B cell (primary cell): ENCODE measurements around the gene KIRREL1. TPM values are rescaled to one million over a fixed set of nuclear protein-coding genes. Genes with fewer than 3 reads are reported as not detected.

Source experiments
- ATAC-seq: fragments of 200-7000 bp; cut with Tn5 transposase; one replicate; pipeline ENCODE4 v1.10.0; 2021; ENCODE audit warnings: low read depth, mild to moderate bottlenecking, moderate number of reproducible peaks, moderate library complexity
- CTCF ChIA-PET: fragments of 350-600 bp; sonication (Branson Sonifier 250); formaldehyde crosslinking; loops from one replicate; lab custom pipeline; 2021; ENCODE audit warnings: antibody characterized with exemption, inconsistent platforms; lab: Charles Lee
- POLR2A ChIA-PET: fragments of 350-600 bp; sonication (Branson Sonifier 250); formaldehyde crosslinking; loops from one replicate; lab custom pipeline; 2021; ENCODE audit warnings: antibody characterized with exemption; lab: Charles Lee
- DNase-seq: peaks from one replicate; pipeline ENCODE4 v3.0.0; 2013
- H2AFZ ChIP-seq: 2 replicates; pipeline ENCODE4 v1.6.1; 2012; ENCODE audit warnings: mild to moderate bottlenecking, low read depth, low read length; ENCODE audit not compliant: insufficient read depth, poor library complexity, severe bottlenecking
- H3K27ac ChIP-seq, 2 donors: 1 replicate in 1 of 2; 2 replicates in 1 of 2; pipeline ENCODE4 v1.5.1; 2012 to 2013; ENCODE audit warnings: low read length in 2 of 2, mild to moderate bottlenecking in 2 of 2, moderate library complexity in 1 of 2
- H3K27me3 ChIP-seq, 4 experiments: fragments of 200-600 bp in 1 of 4; sonication (generic) in 1 of 4; replicated peaks in 1 of 4; 1 replicate in 2 of 4; 2 replicates in 2 of 4; pipeline versions ENCODE4 v1.6.1 to v1.7.0; 2013 to 2016; ENCODE audit warnings: low read length in 3 of 4, mild to moderate bottlenecking in 2 of 4, mixed read lengths in 1 of 4, moderate library complexity in 1 of 4; ENCODE audit not compliant: insufficient read depth in 4 of 4, control insufficient read depth in 3 of 4; ENCODE audit errors: control extremely low read depth in 1 of 4
- H3K36me3 ChIP-seq, 2 experiments: replicated peaks in 1 of 2; 1 replicate in 1 of 2; 2 replicates in 1 of 2; pipeline versions ENCODE4 v1.6.1 to v1.7.1; 2013; ENCODE audit warnings: low read length in 1 of 2; ENCODE audit not compliant: insufficient read depth in 2 of 2, control insufficient read depth in 1 of 2; ENCODE audit errors: control extremely low read depth in 1 of 2, extremely low read depth in 1 of 2
- H3K4me1 ChIP-seq, 2 donors: fragments of 200-600 bp in 1 of 2; sonication (generic) in 1 of 2; 1 replicate in 1 of 2; 2 replicates in 1 of 2; pipeline versions ENCODE4 v1.5.1 to v1.6.1; 2013 to 2017; ENCODE audit warnings: low read length in 2 of 2; ENCODE audit not compliant: control insufficient read depth in 2 of 2, insufficient read depth in 2 of 2
- H3K4me2 ChIP-seq: replicated peaks from 2 replicates; pipeline ENCODE3; 2012; ENCODE audit warnings: mild to moderate bottlenecking, low read depth, low read length; ENCODE audit not compliant: poor library complexity, severe bottlenecking
- H3K4me3 ChIP-seq, 5 experiments: fragments of 200-600 bp in 1 of 5; sonication (generic) in 1 of 5; 1 replicate in 3 of 5; 2 replicates in 2 of 5; pipeline versions ENCODE4 v1.5.1 to v1.7.0; 2011 to 2016; ENCODE audit warnings: low read length in 4 of 5, mild to moderate bottlenecking in 4 of 5, low read depth in 2 of 5, control low read depth in 1 of 5, moderate library complexity in 1 of 5; ENCODE audit not compliant: insufficient read depth in 1 of 5; ENCODE audit errors: control extremely low read depth in 1 of 5, extremely low read depth in 1 of 5
- H3K79me2 ChIP-seq: fragments of 200-600 bp; sonication (generic); one replicate; pipeline ENCODE4 v1.6.0; 2016; ENCODE audit warnings: low read length; ENCODE audit not compliant: control insufficient read depth, insufficient read depth
- H3K9ac ChIP-seq: fragments of 200-600 bp; sonication (generic); 2 replicates; pipeline ENCODE4 v1.6.1; 2017; ENCODE audit warnings: mild to moderate bottlenecking, low read length, moderate library complexity
- H3K9me3 ChIP-seq, 3 donors: one replicate each; pipeline versions ENCODE4 v1.6.1 to v1.7.1; 2013; ENCODE audit warnings: low read length in 2 of 3; ENCODE audit not compliant: control insufficient read depth in 2 of 3, insufficient read depth in 1 of 3; ENCODE audit errors: control extremely low read depth in 1 of 3
- H4K20me1 ChIP-seq: 2 replicates; pipeline ENCODE4 v1.6.0; 2012; ENCODE audit warnings: mild to moderate bottlenecking, low read length; ENCODE audit not compliant: insufficient read depth, control insufficient read depth, poor library complexity, severe bottlenecking
- H3K27ac Mint-ChIP-seq: one replicate; pipeline ENCODE4 v1.8.0; 2021; ENCODE audit warnings: mixed read lengths
- H3K27me3 Mint-ChIP-seq: one replicate; pipeline ENCODE4 v1.8.0; 2021; ENCODE audit warnings: mixed read lengths
- H3K4me1 Mint-ChIP-seq: one replicate; pipeline ENCODE4 v1.8.0; 2021; ENCODE audit warnings: mixed read lengths
- H3K4me3 Mint-ChIP-seq: one replicate; pipeline ENCODE4 v1.8.0; 2021; ENCODE audit warnings: mixed read lengths
- H3K9me3 Mint-ChIP-seq: one replicate; pipeline ENCODE4 v1.8.0; 2022; ENCODE audit warnings: mixed read lengths; ENCODE audit not compliant: insufficient read depth
- EZH2 ChIP-seq: IDR thresholded peaks from 2 replicates; pipeline ENCODE4 v1.6.1; 2012; ENCODE audit warnings: borderline replicate concordance, low read depth, mild to moderate bottlenecking, moderate library complexity, low read length; ENCODE audit not compliant: insufficient read depth, poor library complexity, severe bottlenecking
- WGBS: methylation state at CpG from one replicate; pipeline ENCODE4 v1.1.5; 2013; ENCODE audit warnings: missing lambda C conversion rate; ENCODE audit not compliant: insufficient coverage; 5-methylcytosine and 5-hydroxymethylcytosine counted together
- intact Hi-C: fragments of 100-400 bp; cut with micrococcal nuclease; formaldehyde crosslinking; loops from one replicate; pipeline ENCODE4 v1.10.0; 2022
- polyA plus RNA-seq: library from polyadenylated mRNA; depleted of rRNA; stranded (reverse); fragments of >200 nt; gene quantifications from 2 replicates; pipeline ENCODE4 v1.2.3, GENCODE V29; 2012
- total RNA-seq, 2 donors: library from RNA; stranded (reverse); fragments of 120-200 nt in 1 of 2; gene quantifications; 1 replicate in 1 of 2; 2 replicates in 1 of 2; pipeline versions ENCODE4 v1.2.3 to v1.2.4, GENCODE V29; 2013 to 2022
- TF ChIP-seq, protein P1 (sequence below): fragments of 200-600 bp; IDR thresholded peaks from one replicate; pipeline ENCODE4 v1.8.0; 2022; ENCODE audit warnings: antibody characterized with exemption, mild to moderate bottlenecking

The KIRREL1 gene
- total and polyA plus RNA-seq, 2 donors (not counting 1 experiment from before 2014, with no cell fraction given): not detected

DNA sequence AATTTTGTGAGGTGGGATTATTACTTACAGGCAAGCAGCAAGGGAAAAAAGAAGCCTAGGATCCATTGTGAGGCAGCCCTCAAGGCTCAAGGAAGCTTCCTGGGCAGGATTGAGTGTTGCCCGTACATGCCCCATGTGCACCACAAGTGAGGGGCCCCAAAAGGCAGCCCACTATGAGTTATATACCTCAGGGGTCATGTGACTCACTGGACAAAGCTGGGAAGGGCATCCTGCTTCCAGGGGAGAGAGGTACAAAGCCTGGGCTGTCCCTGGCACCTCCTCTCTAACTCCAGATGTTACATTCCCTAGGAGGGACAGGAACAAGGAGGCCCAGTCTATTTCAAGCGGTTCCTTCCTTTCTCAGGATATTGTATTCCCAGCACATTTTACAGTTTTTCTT lies 153.3 kb downstream of the KIRREL1 start:
- Histone ChIP-seq H3K4me3 (no peak overlapping the region), H3K4me2 (no peak overlapping the region), H4K20me1 (no peaks in the 10 kb centered on the region), H2AFZ (no peak overlapping the region), H3K9me3 (peaks cover 2 to 12% (median 5%) of the 10 kb centered on the region in 3 donors), H3K79me2 (no peaks in the 10 kb centered on the region), H3K9ac (no peak overlapping the region), H3K4me1 (peaks cover 32 to 38% of the 10 kb centered on the region in 2 donors), H3K27ac (no peak overlapping the region), H3K27me3 (no peaks in the 10 kb centered on the region), H3K36me3 (no peaks in the 10 kb centered on the region)
- peaks cover 38% of the 10 kb centered on the region for H3K4me1 Mint-ChIP-seq
- H3K9me3 Mint-ChIP-seq: peaks cover 4% of the 10 kb centered on the region
- TF ChIP-seq EZH2: no peak
- TF ChIP-seq, protein P1, sequence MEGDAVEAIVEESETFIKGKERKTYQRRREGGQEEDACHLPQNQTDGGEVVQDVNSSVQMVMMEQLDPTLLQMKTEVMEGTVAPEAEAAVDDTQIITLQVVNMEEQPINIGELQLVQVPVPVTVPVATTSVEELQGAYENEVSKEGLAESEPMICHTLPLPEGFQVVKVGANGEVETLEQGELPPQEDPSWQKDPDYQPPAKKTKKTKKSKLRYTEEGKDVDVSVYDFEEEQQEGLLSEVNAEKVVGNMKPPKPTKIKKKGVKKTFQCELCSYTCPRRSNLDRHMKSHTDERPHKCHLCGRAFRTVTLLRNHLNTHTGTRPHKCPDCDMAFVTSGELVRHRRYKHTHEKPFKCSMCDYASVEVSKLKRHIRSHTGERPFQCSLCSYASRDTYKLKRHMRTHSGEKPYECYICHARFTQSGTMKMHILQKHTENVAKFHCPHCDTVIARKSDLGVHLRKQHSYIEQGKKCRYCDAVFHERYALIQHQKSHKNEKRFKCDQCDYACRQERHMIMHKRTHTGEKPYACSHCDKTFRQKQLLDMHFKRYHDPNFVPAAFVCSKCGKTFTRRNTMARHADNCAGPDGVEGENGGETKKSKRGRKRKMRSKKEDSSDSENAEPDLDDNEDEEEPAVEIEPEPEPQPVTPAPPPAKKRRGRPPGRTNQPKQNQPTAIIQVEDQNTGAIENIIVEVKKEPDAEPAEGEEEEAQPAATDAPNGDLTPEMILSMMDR: no peak
- ChIA-PET CTCF (no interaction called here), POLR2A (no interaction called here)
- no peak overlapping the region for H3K27ac Mint-ChIP-seq
- no peak overlapping the region for H3K4me3 Mint-ChIP-seq
- no peak for DNase-seq
- no peaks in the 10 kb centered on the region for H3K27me3 Mint-ChIP-seq
- ATAC-seq: no peak
- intact Hi-C loops: no loop called here
- 100% methylated on average over 1 of the region's 2 CpGs for WGBS

GRCh38 chr1:158147401-158147800 lies 154.0 kb downstream of the KIRREL1 start:
- TF ChIP-seq, protein P1: no peak
- TF ChIP-seq EZH2: no peak
- WGBS: 42% methylated on average over 2 of the region's 2 CpGs
- no peaks in the 10 kb centered on the region for H3K79me2 ChIP-seq
- Mint-ChIP-seq H3K4me1 (peaks cover 41% of the 10 kb centered on the region), H3K27me3 (no peaks in the 10 kb centered on the region), H3K27ac (no peak overlapping the region), H3K9me3 (peaks cover 4% of the 10 kb centered on the region), H3K4me3 (no peak overlapping the region)
- H3K9ac ChIP-seq: no peak overlapping the region
- POLR2A ChIA-PET: interaction anchor here (0.6 kb wide), 1 partner anchor 316 kb away, joined by 3 read pairs; no protein-coding TSS in a partner anchor
- H4K20me1 ChIP-seq: no peaks in the 10 kb centered on the region
- H3K9me3 ChIP-seq: peaks cover 2 to 12% (median 5%) of the 10 kb centered on the region in 3 donors
- CTCF ChIA-PET: no interaction called here
- no peak for ATAC-seq
- H3K4me3 ChIP-seq: no peak overlapping the region
- H3K27me3 ChIP-seq: no peaks in the 10 kb centered on the region
- H3K4me2 ChIP-seq: no peak overlapping the region
- intact Hi-C loops: no loop called here
- peaks cover 32 to 38% of the 10 kb centered on the region in 2 donors for H3K4me1 ChIP-seq
- H2AFZ ChIP-seq: no peak overlapping the region
- H3K27ac ChIP-seq: no peak overlapping the region
- no peaks in the 10 kb centered on the region for H3K36me3 ChIP-seq
- DNase-seq: no peak
